ENCODE data around the gene LRRFIP1. TPM values are rescaled to one million over a fixed set of nuclear protein-coding genes. Genes with fewer than 3 reads are reported as not detected.

LRRFIP1 gene
- total and polyA plus RNA-seq, 2 of the 13 experiments (the other 11 are each of a cell fraction or from before 2014, with no cell fraction given): 15.9 to 40.5 TPM

GRCh38 chr2:237594514-237594871, 32.9 kb upstream of the LRRFIP1 start (continued):
- TF ChIP-seq ZGPAT (CRISPR knock-in tag; IDR thresholded peaks at IDR 0.05) (0 out of 2 replicates have a peak, but pooled peaks have one; percentile 9), KLF9 (CRISPR knock-in tag; IDR thresholded peaks at IDR 0.05; ENCODE audit: low read depth) (no peak), ZNF740 (CRISPR knock-in tag; IDR thresholded peaks at IDR 0.05) (no peak), FOXJ3 (CRISPR knock-in tag; IDR thresholded peaks at IDR 0.05; ENCODE audit: borderline replicate concordance) (peak; percentile 67; the same call in 1 of the 2 replicates), ARID5B (CRISPR knock-in tag; IDR thresholded peaks at IDR 0.05) (peak; percentile 83), MED13 (CRISPR knock-in tag; IDR thresholded peaks at IDR 0.05) (0 out of 2 replicates have a peak, but pooled peaks have one; percentile 14), ZNF12 (CRISPR knock-in tag; IDR thresholded peaks at IDR 0.05) (no peak), ZBTB7B (CRISPR knock-in tag; IDR thresholded peaks at IDR 0.05) (peak; percentile 86), TFE3 (CRISPR knock-in tag; IDR thresholded peaks at IDR 0.05) (peak; percentile 72; the same call in 1 of the 2 replicates), ZNF205 (CRISPR knock-in tag; IDR thresholded peaks at IDR 0.05) (no peak), JUN (CRISPR knock-in tag; IDR thresholded peaks at IDR 0.05) (no peak), ETV5 (CRISPR knock-in tag; IDR thresholded peaks at IDR 0.05; ENCODE audit: borderline replicate concordance) (peak; percentile 81; the same call in 1 of the 2 replicates), MBD4 (IDR thresholded peaks at IDR 0.05; ENCODE audit: borderline replicate concordance, low read length) (no peak), ZZZ3 (CRISPR knock-in tag; IDR thresholded peaks at IDR 0.05; ENCODE audit: borderline replicate concordance) (no peak), ZFX (CRISPR knock-in tag; IDR thresholded peaks at IDR 0.05; ENCODE audit: low read depth) (peak; percentile 76), MEF2D (CRISPR knock-in tag; IDR thresholded peaks at IDR 0.05) (peak; percentile 68; the same call in 1 of the 2 replicates), STAG1 (CRISPR knock-in tag; IDR thresholded peaks at IDR 0.05) (peak; percentile 28; the same call in 1 of the 2 replicates), ZNF281 (CRISPR knock-in tag; IDR thresholded peaks at IDR 0.05; ENCODE audit: borderline replicate concordance) (no peak), ZNF550 (CRISPR knock-in tag; IDR thresholded peaks at IDR 0.05; ENCODE audit: borderline replicate concordance) (no peak), PHF21A (CRISPR knock-in tag; IDR thresholded peaks at IDR 0.05) (peak; percentile 84; the same call in 1 of the 2 replicates), BCL6 (CRISPR knock-in tag; IDR thresholded peaks at IDR 0.05) (peak; percentile 71; the same call in 1 of the 2 replicates), TOPORS (CRISPR knock-in tag; IDR thresholded peaks at IDR 0.05) (peak; percentile 53; the same call in 1 of the 2 replicates)

All from HepG2 (cell line).